SK-N-SH (cell line): Measurements from ENCODE around the gene SFXN5. TPM values are rescaled to one million over a fixed set of nuclear protein-coding genes. Genes with fewer than 3 reads are reported as not detected.

Source experiments
- CTCF ChIA-PET: fragments of 300-600, 350-600 bp; formaldehyde crosslinking; extraction: SDS; loops from one replicate; lab custom pipeline; 2021; lab: Yijun Ruan, JAX
- POLR2A ChIA-PET: fragments of 350-600 bp; sonication (Branson Sonifier 250); formaldehyde crosslinking; extraction: SDS; loops from one replicate; lab custom pipeline; 2020; ENCODE audit warnings: antibody characterized with exemption, inconsistent platforms; lab: Yijun Ruan, JAX
- DNase-seq: peaks from one replicate; pipeline ENCODE4 v3.0.0; 2012
- H2AFZ ChIP-seq: fragments of 200-600 bp; sonication (generic); 2 replicates; pipeline ENCODE4 v1.8.1; 2016; ENCODE audit warnings: antibody characterized with exemption, mild to moderate bottlenecking, low read depth
- H3F3A ChIP-seq: fragments of 200-600 bp; sonication (generic); replicated peaks from 2 replicates; pipeline ENCODE3; 2016; ENCODE audit warnings: antibody characterized with exemption, mild to moderate bottlenecking; ENCODE audit not compliant: insufficient read depth
- H3K27ac ChIP-seq, 2 experiments: fragments of 200-500 bp in 1 of 2; fragments of 200-600 bp in 1 of 2; sonication (Bioruptor generic) in 1 of 2; sonication (generic), shearing (Covaris generic) in 1 of 2; 2 replicates each; pipeline versions ENCODE4 v1.5.1 to v1.6.1; 2014 to 2016; ENCODE audit warnings: low read depth in 2 of 2, inconsistent platforms in 1 of 2, low read length in 1 of 2, mild to moderate bottlenecking in 1 of 2, mixed read lengths in 1 of 2
- H3K27me3 ChIP-seq: fragments of 200-600 bp; sonication (generic), shearing (Covaris generic); 2 replicates; pipeline ENCODE4 v1.6.1; 2016; ENCODE audit warnings: mixed run types; ENCODE audit not compliant: insufficient read depth
- H3K36me3 ChIP-seq, 2 experiments: fragments of 200-500 bp in 1 of 2; fragments of 200-600 bp in 1 of 2; sonication (Bioruptor generic) in 1 of 2; sonication (generic) in 1 of 2; replicated peaks in 1 of 2; 2 replicates each; pipeline versions ENCODE3 to v1.5.1; 2014 to 2016; ENCODE audit warnings: low read length in 1 of 2, mild to moderate bottlenecking in 1 of 2; ENCODE audit not compliant: insufficient read depth in 2 of 2, control insufficient read depth in 1 of 2
- H3K4me1 ChIP-seq, 2 experiments: fragments of 200-500 bp in 1 of 2; fragments of 200-600 bp in 1 of 2; sonication (Bioruptor generic) in 1 of 2; sonication (generic), shearing (Covaris generic) in 1 of 2; 2 replicates each; pipeline versions ENCODE4 v1.5.1 to v1.6.1; 2014 to 2016; ENCODE audit warnings: low read depth in 1 of 2, low read length in 1 of 2, mixed run types in 1 of 2; ENCODE audit not compliant: insufficient read depth in 2 of 2, control insufficient read depth in 1 of 2
- H3K4me2 ChIP-seq: fragments of 200-600 bp; sonication (generic), shearing (Covaris generic); 2 replicates; pipeline ENCODE4 v1.6.1; 2017; ENCODE audit warnings: mixed run types
- H3K4me3 ChIP-seq, 2 experiments: fragments of 200-500 bp in 1 of 2; fragments of 200-600 bp in 1 of 2; sonication (Bioruptor generic) in 1 of 2; sonication (generic), shearing (Covaris generic) in 1 of 2; 2 replicates each; pipeline versions ENCODE4 v1.5.1 to v1.8.1; 2014 to 2016; ENCODE audit warnings: low read depth in 2 of 2, inconsistent platforms in 1 of 2, low read length in 1 of 2, mild to moderate bottlenecking in 1 of 2, mixed read lengths in 1 of 2, moderate library complexity in 1 of 2
- H3K79me2 ChIP-seq: fragments of 200-600 bp; sonication (generic); 2 replicates; pipeline ENCODE4 v1.8.1; 2017; ENCODE audit warnings: mild to moderate bottlenecking; ENCODE audit not compliant: insufficient read depth
- H3K9ac ChIP-seq: fragments of 200-600 bp; sonication (generic); 2 replicates; pipeline ENCODE4 v1.6.1; 2017; ENCODE audit warnings: mixed run types
- H3K9me2 ChIP-seq: fragments of 200-600 bp; sonication (generic); 2 replicates; pipeline ENCODE4 v1.6.1; 2017; ENCODE audit warnings: mixed run types
- H3K9me3 ChIP-seq: fragments of 200-600 bp; sonication (generic); 2 replicates; pipeline ENCODE4 v1.6.1; 2017; ENCODE audit warnings: mixed run types, mild to moderate bottlenecking, moderate library complexity
- H4K20me1 ChIP-seq: fragments of 200-600 bp; sonication (generic); 2 replicates; pipeline ENCODE4 v1.6.1; 2017; ENCODE audit warnings: mild to moderate bottlenecking, mixed run types; ENCODE audit not compliant: insufficient read depth
- CHD2 ChIP-seq: fragments of 150-350 bp; IDR thresholded peaks from 2 replicates; pipeline ENCODE4 v1.6.1; 2018; ENCODE audit warnings: low read length; ENCODE audit not compliant: partially characterized antibody
- ELF1 ChIP-seq: IDR thresholded peaks from 2 replicates; pipeline ENCODE4 v1.4.0; 2012
- FOSL2 ChIP-seq: IDR thresholded peaks from 2 replicates; pipeline ENCODE4 v1.4.0; 2012; ENCODE audit warnings: low read depth, mild to moderate bottlenecking, moderate library complexity, borderline replicate concordance
- GATA2 ChIP-seq: sonication (generic); formaldehyde crosslinking; IDR thresholded peaks from 2 replicates; pipeline ENCODE4 v1.5.0; 2020; ENCODE audit warnings: mild to moderate bottlenecking, missing genetic modification reagents
- MAX ChIP-seq: IDR thresholded peaks from 2 replicates; pipeline ENCODE4 v1.4.0; 2012; ENCODE audit warnings: low read depth
- MEF2A ChIP-seq: IDR thresholded peaks from 2 replicates; pipeline ENCODE4 v1.4.0; 2012; ENCODE audit warnings: low read depth, borderline replicate concordance
- MXI1 ChIP-seq: IDR thresholded peaks from 2 replicates; pipeline ENCODE4 v1.6.1; 2012; ENCODE audit warnings: mild to moderate bottlenecking, low read depth, low read length, improper control_type of control experiment
- NFIC ChIP-seq: IDR thresholded peaks from 2 replicates; pipeline ENCODE4 v1.4.0; 2012; ENCODE audit warnings: borderline replicate concordance
- RAD21 ChIP-seq: IDR thresholded peaks from 2 replicates; pipeline ENCODE4 v1.6.1; 2012; ENCODE audit warnings: mild to moderate bottlenecking, low read length
- REST ChIP-seq: IDR thresholded peaks from 2 replicates; pipeline ENCODE4 v1.6.1; 2012; ENCODE audit warnings: mild to moderate bottlenecking, low read depth, low read length, moderate library complexity
- RFX5 ChIP-seq: IDR thresholded peaks from 2 replicates; pipeline ENCODE4 v1.6.1; 2012; ENCODE audit warnings: mild to moderate bottlenecking, improper control_type of control experiment, low read length
- TAF1 ChIP-seq: IDR thresholded peaks from 2 replicates; pipeline ENCODE4 v1.6.1; 2012; ENCODE audit warnings: low read depth, mild to moderate bottlenecking, low read length, moderate library complexity, borderline replicate concordance
- TCF12 ChIP-seq: IDR thresholded peaks from 2 replicates; pipeline ENCODE4 v1.4.0; 2012
- USF2 ChIP-seq: fragments of 150-350 bp; IDR thresholded peaks from 2 replicates; pipeline ENCODE4 v1.6.1; 2017; ENCODE audit warnings: antibody characterized with exemption, low read length, low read depth, borderline replicate concordance
- ZBTB33 ChIP-seq: IDR thresholded peaks from 2 replicates; pipeline ENCODE4 v1.4.0; 2012; ENCODE audit warnings: low read depth, borderline replicate concordance
- WGBS: methylation state at CpG from one replicate; pipeline ENCODE4 v1.1.6; 2017; ENCODE audit warnings: low lambda C conversion rate; 5-methylcytosine and 5-hydroxymethylcytosine counted together
- polyA plus RNA-seq, 3 experiments: library from polyadenylated mRNA; depleted of rRNA; stranded (reverse); fragments of >200 nt; gene quantifications; 2 replicates each; pipeline ENCODE4 v1.2.3, GENCODE V29; 2012

The SFXN5 gene
- polyA plus RNA-seq, 1 of the 3 experiments (the other 2 are of a cell fraction): 9.9 TPM

- TF ChIP-seq MAX: no peak
- TF ChIP-seq TAF1: no peak
- TF ChIP-seq RAD21: no peak
- TF ChIP-seq USF2: no peak
- no peak for TF ChIP-seq REST
- no peak for TF ChIP-seq TCF12
- TF ChIP-seq CHD2: no peak
- no peak for TF ChIP-seq MXI1
- TF ChIP-seq MEF2A: no peak
- TF ChIP-seq ZBTB33: no peak
- TF ChIP-seq FOSL2: no peak
- no peak for TF ChIP-seq ELF1
- TF ChIP-seq RFX5: no peak
- no peak for TF ChIP-seq GATA2
- no peak for TF ChIP-seq NFIC
- Histone ChIP-seq H3K4me1 (peaks cover 0 to 8% of the 10 kb centered on the region in 2 experiments; a peak in 1 of 4 replicates), H3K9me2 (no peaks in the 10 kb centered on the region), H2AFZ (no peak overlapping the region), H3K27ac (no peak overlapping the region), H4K20me1 (no peaks in the 10 kb centered on the region; the same call in 1 of the 2 replicates), H3F3A (no peaks in the 10 kb centered on the region), H3K9me3 (no peaks in the 10 kb centered on the region), H3K4me2 (no peak overlapping the region), H3K79me2 (no peaks in the 10 kb centered on the region), H3K36me3 (peaks cover 0 to 12% of the 10 kb centered on the region in 2 experiments), H3K27me3 (no peaks in the 10 kb centered on the region; the same call in 1 of the 2 replicates), H3K4me3 (no peak overlapping the region), H3K9ac (no peak overlapping the region)
- WGBS: 81% methylated on average over 8 of the region's 9 CpGs
- no peak for DNase-seq
- POLR2A ChIA-PET: no interaction called here
- CTCF ChIA-PET: interaction anchor here (1.1 to 10.6 kb wide), 26 partner anchors 8 to 282 kb away, joined by 3 to 173 read pairs (median 14); partner anchors contain the start of genes EMX1 and SFXN5
Measured at GRCh38 chr2:72894514-72894913, 177.0 kb downstream of the SFXN5 start.
